ENCODE data around the gene CIDEC.
"Not testable (repeated sequence)": the region's sequence is repeated elsewhere in the genome, so short reads cannot be mapped to it uniquely, and the experiment has no call there.

Gene CIDEC

DNA sequence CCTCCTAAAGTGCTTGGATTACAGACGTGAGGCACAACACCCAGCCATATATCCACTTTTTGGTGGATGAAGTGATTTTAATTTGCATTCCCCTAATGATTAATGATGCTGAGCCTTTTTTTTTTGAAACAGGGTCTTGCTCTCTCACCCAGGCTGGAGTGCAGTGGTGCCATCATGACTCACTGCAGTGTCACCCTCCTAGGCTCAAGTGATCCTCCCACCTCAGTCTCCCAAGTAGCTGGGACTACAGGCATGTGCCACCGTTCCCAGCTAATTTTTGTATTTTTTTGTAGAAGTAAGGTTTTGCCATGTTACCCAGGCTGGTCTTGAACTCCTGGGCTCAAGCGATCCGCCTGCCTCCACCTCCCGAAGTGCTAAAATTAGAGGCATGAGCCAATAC is 8.0 kb downstream of the CIDEC start:
- DNase-seq: not testable (repeated sequence)

- DNase-seq: no peak
These were observed 9.1 kb downstream of the CIDEC start for GRCh38 chr3:9870978-9871377.

- no peak for DNase-seq
These were observed 10.1 kb downstream of the CIDEC start for GRCh38 chr3:9869955-9870354.

GRCh38 chr3:9867106-9867505 is 12.9 kb downstream of the CIDEC start:
- DNase-seq: no peak

DNA sequence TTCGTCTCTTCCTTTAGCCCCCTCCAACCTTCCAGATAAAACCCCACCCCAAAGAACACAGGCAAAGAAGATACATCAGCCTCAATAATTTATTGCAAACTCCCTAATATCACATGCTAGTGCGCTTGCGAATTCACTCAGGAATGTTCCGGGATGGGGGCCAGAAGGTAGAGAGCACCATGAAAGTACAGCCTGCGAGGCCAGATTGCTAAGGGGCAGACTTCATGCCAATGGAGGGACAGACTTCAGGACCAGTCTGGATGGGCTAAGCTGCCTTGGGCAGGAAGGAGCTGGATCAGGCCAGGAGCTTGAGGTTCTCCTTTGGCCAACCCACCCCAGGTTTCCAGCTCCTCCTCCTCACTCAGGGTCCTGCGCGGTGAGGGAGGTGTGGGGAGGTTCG is 13.4 kb downstream of the CIDEC start:
- no peak for DNase-seq

DNA sequence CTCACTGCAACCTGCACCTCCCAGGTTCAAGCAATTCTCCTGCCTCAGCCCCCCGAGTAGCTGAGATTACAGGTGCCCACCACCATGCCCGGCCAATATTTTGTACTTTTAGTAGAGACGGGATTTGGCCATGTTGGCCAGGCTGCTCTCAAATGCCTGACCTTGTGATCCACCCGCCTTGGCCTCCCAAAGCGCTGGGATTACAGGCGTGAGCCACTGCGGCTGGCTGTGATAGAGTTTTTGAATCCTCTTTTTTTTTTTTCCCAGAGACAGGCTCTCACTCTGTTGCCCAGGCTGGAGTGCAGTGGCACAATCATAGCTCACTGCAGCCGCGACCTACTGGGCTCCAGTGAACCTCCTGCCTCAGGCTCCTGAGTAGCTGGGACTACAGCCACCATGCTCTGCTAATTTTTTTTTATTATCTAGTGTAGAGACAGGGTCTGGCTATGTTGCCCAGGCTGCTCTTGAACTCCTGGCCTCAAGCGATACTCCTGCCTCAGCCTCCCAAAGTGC is 14.9 kb downstream of the CIDEC start:
- DNase-seq: not testable (repeated sequence)

- peak; percentile 50 for DNase-seq
These were observed 15.7 kb downstream of the CIDEC start for GRCh38 chr3:9864200-9864927.

DNA sequence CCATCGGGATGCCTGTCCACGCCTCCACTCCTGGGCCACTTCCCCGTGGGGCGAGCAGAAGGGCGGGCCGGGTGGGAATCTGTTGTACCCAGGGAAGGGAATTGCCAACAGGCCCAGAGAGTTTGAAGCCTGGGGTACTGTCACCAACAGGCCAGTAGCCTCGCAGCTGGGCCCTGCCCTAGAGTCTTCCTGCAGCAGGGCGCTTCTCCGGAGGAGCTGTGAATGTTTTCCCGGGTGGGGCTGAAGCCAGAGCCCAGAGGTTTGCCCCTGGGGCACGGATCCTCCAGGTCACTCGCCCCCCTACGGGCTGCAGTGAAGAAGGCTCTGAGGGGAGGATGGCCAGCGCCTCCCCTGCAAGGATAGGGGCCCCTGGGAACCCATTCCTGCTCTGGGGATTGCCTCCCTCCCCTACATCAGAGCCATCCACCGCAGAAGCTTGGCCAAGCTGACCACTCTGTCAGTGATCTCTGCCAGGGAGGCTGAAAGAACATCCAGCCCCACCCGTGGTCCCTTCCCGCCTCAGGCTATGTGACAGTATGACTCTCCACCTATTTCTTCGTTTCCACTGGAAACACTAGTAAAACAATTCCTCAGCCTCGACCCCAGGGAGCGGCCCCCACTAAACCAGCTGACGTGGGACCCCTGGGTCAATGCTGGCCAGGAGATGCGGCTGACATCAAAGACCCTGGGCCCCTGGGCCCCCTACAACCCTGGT is 16.8 kb downstream of the CIDEC start:
- DNase-seq: no peak

GRCh38 chr3:9862391-9863057 is 17.5 kb downstream of the CIDEC start:
- DNase-seq: no peak

DNA sequence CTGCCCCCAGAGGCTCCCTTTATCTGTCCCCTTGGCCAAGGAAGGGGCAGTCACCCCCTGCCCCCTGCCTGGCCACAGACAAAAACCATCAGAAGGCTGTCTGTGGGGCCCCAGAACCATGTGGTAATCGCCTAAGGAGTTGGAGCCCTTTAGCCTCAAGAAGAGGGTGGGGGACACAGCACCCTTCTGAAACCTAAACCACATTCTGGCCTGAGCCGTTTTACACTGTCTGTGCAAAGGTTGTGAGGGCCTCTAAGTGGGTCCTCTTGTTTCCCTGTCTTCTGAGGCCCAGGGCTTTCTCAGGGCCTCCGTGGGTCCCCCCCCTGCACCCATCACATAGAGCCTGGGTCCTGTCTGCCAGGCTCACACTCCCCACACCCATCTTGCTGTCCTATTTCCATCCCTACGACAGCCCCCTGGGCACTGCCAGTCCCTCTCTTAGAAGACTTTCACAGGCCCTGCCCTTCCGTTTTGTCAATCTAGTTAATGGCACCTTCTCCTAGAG is 18.4 kb downstream of the CIDEC start:
- DNase-seq: no peak

DNA sequence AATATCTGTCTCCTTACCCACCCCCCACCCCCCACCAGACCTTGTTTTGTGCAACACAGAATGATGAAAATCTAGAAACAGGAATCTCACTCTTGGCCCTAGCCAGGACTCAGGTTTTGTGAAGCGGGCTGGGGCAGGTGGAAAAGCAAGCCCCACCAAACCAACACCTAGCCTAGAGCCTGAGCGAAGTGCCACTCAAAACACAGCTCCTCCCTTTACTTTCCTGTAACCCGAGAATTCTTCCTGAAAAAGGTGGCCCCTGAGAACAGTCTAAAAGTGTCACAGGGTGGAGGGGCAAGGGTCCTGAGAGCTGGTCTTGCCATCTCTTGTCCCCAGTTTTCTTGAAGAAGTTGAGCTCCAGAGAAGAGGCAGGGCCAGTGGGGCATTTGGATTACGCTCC is 18.9 kb downstream of the CIDEC start:
- no peak for DNase-seq

- DNase-seq: no peak
These were observed 20.5 kb downstream of the CIDEC start for GRCh38 chr3:9859530-9860025.

DNA sequence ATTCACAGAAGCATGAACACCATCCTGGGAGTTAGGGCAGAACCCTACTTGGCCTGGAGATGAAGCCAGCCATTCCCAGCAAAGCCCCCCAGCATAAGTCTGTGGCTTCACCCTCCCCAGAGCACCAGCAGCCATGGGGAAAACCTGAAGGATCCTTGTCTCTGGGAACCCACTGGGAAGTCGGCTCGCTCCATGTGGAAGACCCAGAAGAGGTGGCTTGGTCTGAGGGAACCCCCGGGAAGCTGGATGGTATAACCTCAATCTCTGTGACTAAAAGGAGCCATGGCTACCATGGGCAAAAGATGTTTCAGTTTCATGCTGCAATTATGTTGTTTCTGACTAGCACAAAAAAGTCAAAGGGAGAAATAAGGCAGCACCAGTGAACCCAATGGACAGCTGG is 24.5 kb downstream of the CIDEC start:
- no peak for DNase-seq

- DNase-seq: peak; percentile 88
These were observed 25.6 kb downstream of the CIDEC start for GRCh38 chr3:9854291-9854940.

GRCh38 chr3:9852528-9852927 is 27.5 kb downstream of the CIDEC start:
- no peak for DNase-seq

- not testable (repeated sequence) for DNase-seq
These were observed 28.1 kb downstream of the CIDEC start for GRCh38 chr3:9851926-9852325.

DNA sequence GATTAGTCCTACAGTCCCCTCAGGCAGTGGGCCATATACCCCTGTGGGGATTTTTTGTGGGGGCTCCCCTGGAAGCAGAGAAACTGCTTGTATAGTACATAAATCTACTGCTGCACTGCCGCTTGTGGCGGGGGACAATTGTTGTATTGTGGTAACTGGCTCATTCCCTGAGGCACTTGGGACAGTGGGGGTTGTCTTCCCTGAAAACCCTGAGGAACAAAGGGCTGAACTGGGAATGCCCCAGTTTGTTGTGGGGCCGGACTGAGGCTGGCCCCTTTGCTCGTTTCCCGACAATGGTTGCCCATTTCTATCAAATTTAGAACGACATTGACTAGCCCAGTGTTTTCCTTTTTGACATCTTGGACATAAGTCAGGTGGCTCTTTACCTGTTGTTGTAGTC is 28.7 kb downstream of the CIDEC start:
- DNase-seq: not testable (repeated sequence)

GRCh38 chr3:9848860-9849259 is 31.2 kb downstream of the CIDEC start:
- peak; percentile 54 for DNase-seq

DNA sequence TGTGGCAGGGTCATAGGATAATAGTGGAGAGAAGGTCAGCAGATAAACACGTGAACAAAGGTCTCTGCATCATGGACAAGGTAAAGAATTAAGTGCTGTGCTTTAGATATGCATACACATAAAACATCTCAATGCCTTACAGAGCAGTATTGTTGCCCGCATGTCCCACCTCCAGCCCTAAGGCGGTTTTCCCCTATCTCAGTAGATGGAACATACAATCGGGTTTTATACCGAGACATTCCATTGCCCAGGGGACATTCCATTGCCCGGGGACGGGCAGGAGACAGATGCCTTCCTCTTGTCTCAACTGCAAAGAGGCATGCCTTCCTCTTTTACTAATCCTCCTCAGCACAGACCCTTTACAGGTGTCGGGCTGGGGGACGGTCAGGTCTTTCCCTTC is 32.2 kb downstream of the CIDEC start:
- DNase-seq: peak; percentile 20

- DNase-seq: no peak
These were observed 33.0 kb downstream of the CIDEC start for GRCh38 chr3:9846931-9847488.

- no peak for DNase-seq
These were observed 33.8 kb downstream of the CIDEC start for GRCh38 chr3:9846231-9846630.

- DNase-seq: peak; percentile 94
These were observed 36.2 kb downstream of the CIDEC start, which contains the start of gene RPUSD3 for GRCh38 chr3:9843715-9844438. TSS of gene RPUSD3 (minus strand) at chr3:9844008. CDS start at chr3:9843990, 18 bp downstream.
